Thoracic aorta (tissue), 2 donors: ENCODE data around the gene TNFAIP2. TPM values are rescaled to one million over a fixed set of nuclear protein-coding genes. Genes with fewer than 3 reads are reported as not detected.

Experiments
- ATAC-seq: fragments of 150-250 bp; one replicate; pipeline ENCODE4 v1.8.0; 2017; ENCODE audit warnings: low read depth; ENCODE audit not compliant: insufficient number of reproducible peaks, low FRiP score
- DNase-seq: peaks from one replicate; pipeline ENCODE4 v3.0.0-alpha.2; 2020; ENCODE audit warnings: low spot score
- H3K27ac ChIP-seq, 2 donors: fragments of 200-600 bp; sonication (generic); 1 replicate in 1 of 2; 2 replicates in 1 of 2; pipeline ENCODE4 v1.5.1; 2016; ENCODE audit warnings: mild to moderate bottlenecking in 2 of 2, moderate library complexity in 2 of 2
- H3K27me3 ChIP-seq: fragments of 200-600 bp; sonication (generic); replicated peaks from 2 replicates; pipeline ENCODE4 v1.6.0; 2016; ENCODE audit warnings: mild to moderate bottlenecking; ENCODE audit not compliant: insufficient read depth
- H3K36me3 ChIP-seq: fragments of 200-600 bp; sonication (generic); one replicate; pipeline ENCODE4 v1.5.1; 2016
- H3K4me1 ChIP-seq, 2 donors: fragments of 200-600 bp; sonication (generic); 1 replicate in 1 of 2; 2 replicates in 1 of 2; pipeline versions ENCODE4 v1.5.1 to v1.6.0; 2016; ENCODE audit warnings: low read depth in 2 of 2, mild to moderate bottlenecking in 1 of 2; ENCODE audit not compliant: control insufficient read depth in 1 of 2
- H3K4me3 ChIP-seq: fragments of 200-600 bp; sonication (generic); 2 replicates; pipeline ENCODE4 v1.5.1; 2016; ENCODE audit warnings: mild to moderate bottlenecking
- H3K9me3 ChIP-seq: fragments of 200-600 bp; sonication (generic); 2 replicates; pipeline ENCODE4 v1.5.1; 2016
- total RNA-seq, 2 donors: library from RNA; depleted of rRNA; stranded (reverse); fragments of >200 nt; gene quantifications; one replicate each; pipeline versions ENCODE4 v1.1.0 to v1.2.3, GENCODE V29; 2016
- TF ChIP-seq, protein P1 (sequence below): fragments of 200-600 bp; sonication (generic); IDR thresholded peaks from one replicate; pipeline ENCODE4 v1.5.1; 2019; ENCODE audit warnings: antibody characterized with exemption

The TNFAIP2 gene
- total RNA-seq, 2 donors from 2014 or later, result 135 to 228 TPM

DNA sequence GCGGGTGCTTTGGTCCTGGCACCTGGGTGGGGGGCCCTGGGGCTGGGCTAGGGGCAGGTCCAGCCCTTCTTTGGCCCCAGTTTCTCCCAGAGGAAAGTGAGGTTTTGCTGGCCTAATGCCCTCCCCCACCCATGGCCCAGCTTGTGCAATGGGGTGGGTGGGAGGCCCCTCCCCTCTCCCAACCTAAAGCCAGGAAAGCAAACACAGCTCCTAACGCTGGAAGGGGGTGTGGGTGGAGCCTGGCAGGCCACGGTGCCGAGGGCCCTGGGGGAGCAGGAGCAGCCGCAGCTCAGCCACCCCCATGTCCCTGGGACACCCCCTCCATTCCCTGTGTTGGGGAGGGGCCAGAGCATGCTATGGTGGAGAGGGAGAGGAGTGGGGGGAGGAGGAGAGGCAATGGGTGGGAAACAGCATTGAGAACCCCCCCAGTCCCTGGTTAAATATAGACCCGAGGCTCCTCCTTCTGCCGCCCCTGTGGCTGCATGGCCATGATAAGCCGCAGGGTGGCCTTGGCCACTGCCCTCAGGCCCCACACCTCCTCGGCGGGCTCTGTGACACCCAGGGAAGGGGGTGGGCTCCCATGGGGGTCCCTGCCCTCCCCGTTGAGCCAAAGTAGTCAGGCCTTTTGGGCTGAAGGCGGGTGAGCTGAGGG is 24.1 kb upstream of the TNFAIP2 start:
- Histone ChIP-seq H3K9me3 (no peaks in the 10 kb centered on the region), H3K27ac (no peak overlapping the region), H3K36me3 (no peaks in the 10 kb centered on the region), H3K4me1 (peaks cover 0 to 14% of the 10 kb centered on the region in 2 donors), H3K27me3 (peaks cover 11% of the 10 kb centered on the region), H3K4me3 (no peak overlapping the region)
- TF ChIP-seq, protein P1, sequence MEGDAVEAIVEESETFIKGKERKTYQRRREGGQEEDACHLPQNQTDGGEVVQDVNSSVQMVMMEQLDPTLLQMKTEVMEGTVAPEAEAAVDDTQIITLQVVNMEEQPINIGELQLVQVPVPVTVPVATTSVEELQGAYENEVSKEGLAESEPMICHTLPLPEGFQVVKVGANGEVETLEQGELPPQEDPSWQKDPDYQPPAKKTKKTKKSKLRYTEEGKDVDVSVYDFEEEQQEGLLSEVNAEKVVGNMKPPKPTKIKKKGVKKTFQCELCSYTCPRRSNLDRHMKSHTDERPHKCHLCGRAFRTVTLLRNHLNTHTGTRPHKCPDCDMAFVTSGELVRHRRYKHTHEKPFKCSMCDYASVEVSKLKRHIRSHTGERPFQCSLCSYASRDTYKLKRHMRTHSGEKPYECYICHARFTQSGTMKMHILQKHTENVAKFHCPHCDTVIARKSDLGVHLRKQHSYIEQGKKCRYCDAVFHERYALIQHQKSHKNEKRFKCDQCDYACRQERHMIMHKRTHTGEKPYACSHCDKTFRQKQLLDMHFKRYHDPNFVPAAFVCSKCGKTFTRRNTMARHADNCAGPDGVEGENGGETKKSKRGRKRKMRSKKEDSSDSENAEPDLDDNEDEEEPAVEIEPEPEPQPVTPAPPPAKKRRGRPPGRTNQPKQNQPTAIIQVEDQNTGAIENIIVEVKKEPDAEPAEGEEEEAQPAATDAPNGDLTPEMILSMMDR, result no peak
- DNase-seq, result no peak
- ATAC-seq, result no peak

DNA sequence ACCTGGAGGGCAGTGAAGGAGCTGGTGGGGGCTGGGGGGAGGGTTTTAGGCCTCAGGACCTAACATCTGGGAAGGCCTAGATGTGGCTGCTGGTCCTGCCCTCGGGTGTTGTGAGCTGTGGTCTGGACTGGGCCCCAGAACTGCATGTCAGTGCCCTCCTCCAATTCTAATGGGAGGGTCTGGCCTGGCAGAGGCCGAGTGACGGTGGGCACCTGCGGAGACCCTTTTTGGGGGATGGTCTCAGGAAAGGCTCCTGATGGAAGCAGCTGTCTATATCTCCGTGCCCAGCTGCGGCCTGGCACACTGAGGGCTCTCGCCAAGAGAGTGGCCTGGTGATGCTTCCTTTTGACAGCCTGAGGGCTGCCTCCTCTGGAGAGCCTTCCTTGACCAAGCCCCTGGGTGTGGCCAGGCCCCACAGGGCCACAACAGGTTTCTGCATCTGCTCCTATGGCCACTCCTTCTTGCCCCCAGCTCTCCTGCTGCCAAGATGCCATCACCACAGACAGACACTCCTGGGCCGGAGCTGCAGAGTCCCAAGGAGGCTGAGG is 23.5 kb upstream of the TNFAIP2 start:
- Histone ChIP-seq H3K36me3 (no peaks in the 10 kb centered on the region), H3K27ac (no peak overlapping the region), H3K9me3 (no peaks in the 10 kb centered on the region), H3K4me1 (peaks cover 0 to 20% of the 10 kb centered on the region in 2 donors), H3K4me3 (no peak overlapping the region), H3K27me3 (peaks cover 17% of the 10 kb centered on the region)
- TF ChIP-seq, protein P1, result no peak
- no peak for ATAC-seq
- DNase-seq, result no peak

DNA sequence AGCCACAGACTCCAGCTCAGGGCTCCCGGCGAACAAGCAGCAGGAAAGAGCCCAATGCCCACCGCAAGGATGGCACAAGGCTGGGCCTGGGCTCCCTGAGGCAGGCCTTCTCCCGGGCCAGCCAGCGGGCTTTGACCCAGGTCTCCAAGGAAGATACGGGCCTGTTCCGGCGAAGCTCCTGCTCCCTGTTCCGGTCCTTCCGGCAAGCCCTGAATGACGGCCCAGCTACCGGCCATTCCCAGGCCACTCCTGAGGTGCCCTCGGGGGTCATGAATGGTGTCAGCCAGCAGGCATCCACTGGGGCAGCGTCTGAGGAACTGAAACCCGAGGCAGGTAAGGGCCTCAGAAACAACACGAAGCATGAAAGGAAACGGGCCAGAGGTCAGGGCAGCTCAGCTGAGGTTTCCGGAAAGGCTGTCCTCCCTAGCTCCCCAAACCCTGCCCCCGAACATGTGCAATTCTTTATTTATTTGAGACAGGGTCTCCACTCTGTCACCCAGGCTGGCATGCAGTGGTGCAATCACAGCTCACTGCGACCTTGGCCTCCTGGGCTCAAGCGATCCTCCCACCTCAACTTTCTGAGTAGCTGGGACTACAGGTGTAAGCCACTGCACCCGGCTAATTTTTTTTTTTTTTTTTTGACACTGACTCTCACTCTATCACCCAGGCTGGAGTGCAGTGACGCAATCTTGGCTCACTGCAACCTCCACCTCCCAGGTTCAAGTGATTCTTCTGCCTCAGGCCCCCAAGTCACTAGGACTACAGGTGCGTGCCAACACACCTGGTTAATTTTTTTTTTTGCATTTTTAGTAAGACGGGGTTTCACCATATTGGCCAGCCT is 22.8 kb upstream of the TNFAIP2 start:
- H3K4me3 ChIP-seq, result no peak overlapping the region
- peaks cover 19% of the 10 kb centered on the region for H3K27me3 ChIP-seq
- no peaks in the 10 kb centered on the region for H3K9me3 ChIP-seq
- TF ChIP-seq, protein P1, result no peak
- no peak overlapping the region for H3K27ac ChIP-seq
- DNase-seq, result no peak
- H3K4me1 ChIP-seq, result peaks cover 0 to 24% of the 10 kb centered on the region in 2 donors
- ATAC-seq, result no peak
- no peaks in the 10 kb centered on the region for H3K36me3 ChIP-seq

DNA sequence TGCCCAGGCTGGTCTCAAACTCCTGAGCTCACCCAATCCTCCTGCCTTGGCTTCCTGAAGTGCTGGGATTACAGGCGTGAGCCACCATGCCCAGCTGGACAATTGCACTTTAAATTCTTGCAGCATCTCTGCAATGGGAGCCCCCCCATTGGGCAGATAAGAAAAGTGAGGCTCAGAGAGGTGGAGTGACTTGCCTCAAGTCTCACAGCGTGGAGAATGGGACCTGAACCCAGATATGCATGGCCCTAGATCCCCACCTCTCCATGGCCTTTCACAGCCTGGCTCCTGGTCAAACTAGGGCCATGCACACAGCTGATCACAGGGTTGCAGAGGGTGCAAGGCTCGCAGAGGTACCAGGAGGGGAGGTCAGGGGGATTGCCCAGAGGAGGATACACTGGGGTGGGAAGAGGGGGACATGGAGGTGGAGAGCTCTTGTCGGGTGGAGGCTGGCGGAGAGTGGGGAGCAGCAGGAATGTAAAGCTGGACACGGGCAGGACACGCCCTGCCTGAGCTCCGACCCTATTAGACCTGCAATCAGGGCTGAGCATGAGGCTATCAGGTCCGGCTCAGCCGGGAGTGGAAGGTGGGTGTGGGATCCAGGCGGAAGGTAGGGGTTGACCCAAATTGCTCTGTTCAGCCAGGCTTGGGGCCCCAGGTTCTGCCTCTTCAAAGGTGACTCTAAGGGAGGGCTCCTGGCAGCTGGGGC is 21.9 kb upstream of the TNFAIP2 start:
- Histone ChIP-seq H3K27ac (no peak overlapping the region), H3K36me3 (no peaks in the 10 kb centered on the region), H3K27me3 (peaks cover 19% of the 10 kb centered on the region), H3K4me3 (no peak overlapping the region), H3K9me3 (no peaks in the 10 kb centered on the region), H3K4me1 (peaks cover 0 to 24% of the 10 kb centered on the region in 2 donors)
- DNase-seq (no peak), ATAC-seq (no peak)
- TF ChIP-seq, protein P1, result no peak
